T-helper 2 cell treated with Interferon-gamma antibody and Interleukin-4, amounts not matched to agents 5 μg/mL and 100 μg/mL, for 36 hours (primary cell): ENCODE measurements around the gene CFAP57.

Experiments used
- DNase-seq: peaks from one replicate; pipeline ENCODE4 v3.0.0; 2021; ENCODE audit warnings: low spot score
- H3K27ac Mint-ChIP-seq: one replicate; pipeline ENCODE4 v1.8.0; 2021; ENCODE audit warnings: mild to moderate bottlenecking, mixed read lengths
- H3K27me3 Mint-ChIP-seq: one replicate; pipeline ENCODE4 v1.8.0; 2021; ENCODE audit warnings: low read depth, mixed read lengths
- H3K36me3 Mint-ChIP-seq: one replicate; pipeline ENCODE4 v1.8.0; 2021; ENCODE audit warnings: low read depth, mixed read lengths
- H3K4me1 Mint-ChIP-seq: one replicate; pipeline ENCODE4 v1.8.0; 2021; ENCODE audit warnings: low read depth, mixed read lengths
- H3K4me3 Mint-ChIP-seq: one replicate; pipeline ENCODE4 v1.8.0; 2022; ENCODE audit warnings: mild to moderate bottlenecking, moderate library complexity, mixed read lengths
- H3K9me3 Mint-ChIP-seq: one replicate; pipeline ENCODE4 v1.8.0; 2021; ENCODE audit warnings: mixed read lengths

Gene CFAP57

GRCh38 chr1:43288058-43288784 is 116.1 kb downstream of the CFAP57 start:
- H3K4me1 Mint-ChIP-seq: no peaks in the 10 kb centered on the region
- H3K9me3 Mint-ChIP-seq: no peaks in the 10 kb centered on the region
- peaks cover 3% of the 10 kb centered on the region for H3K27me3 Mint-ChIP-seq
- H3K27ac Mint-ChIP-seq: no peak overlapping the region
- no peak for DNase-seq
- no peak overlapping the region for H3K4me3 Mint-ChIP-seq
- H3K36me3 Mint-ChIP-seq: no peaks in the 10 kb centered on the region

GRCh38 chr1:43288785-43289706 is 116.9 kb downstream of the CFAP57 start:
- no peak for DNase-seq
- Mint-ChIP-seq H3K36me3 (no peaks in the 10 kb centered on the region), H3K27me3 (peaks cover 3% of the 10 kb centered on the region), H3K9me3 (no peaks in the 10 kb centered on the region), H3K4me1 (no peaks in the 10 kb centered on the region), H3K4me3 (no peak overlapping the region), H3K27ac (no peak overlapping the region)

- H3K4me3 Mint-ChIP-seq: no peak overlapping the region
- H3K9me3 Mint-ChIP-seq: no peaks in the 10 kb centered on the region
- no peak overlapping the region for H3K27ac Mint-ChIP-seq
- DNase-seq: no peak
- H3K4me1 Mint-ChIP-seq: peaks cover 23% of the 10 kb centered on the region
- no peaks in the 10 kb centered on the region for H3K36me3 Mint-ChIP-seq
- H3K27me3 Mint-ChIP-seq: peaks cover 2% of the 10 kb centered on the region
These were observed 120.1 kb downstream of the CFAP57 start for GRCh38 chr1:43292216-43292615.

- Mint-ChIP-seq H3K4me1 (peaks cover 23% of the 10 kb centered on the region), H3K9me3 (no peaks in the 10 kb centered on the region), H3K27ac (no peak overlapping the region), H3K36me3 (no peaks in the 10 kb centered on the region), H3K4me3 (no peak overlapping the region), H3K27me3 (no peaks in the 10 kb centered on the region)
- no peak for DNase-seq
These were observed 120.5 kb downstream of the CFAP57 start for GRCh38 chr1:43292679-43293078.

- Mint-ChIP-seq H3K36me3 (no peaks in the 10 kb centered on the region), H3K4me3 (no peak overlapping the region), H3K27me3 (no peaks in the 10 kb centered on the region)
These were observed 121.0 kb downstream of the CFAP57 start for GRCh38 chr1:43293176-43293575.

GRCh38 chr1:43293896-43294760 is 122.0 kb downstream of the CFAP57 start:
- H3K9me3 Mint-ChIP-seq: no peaks in the 10 kb centered on the region
- H3K27me3 Mint-ChIP-seq: no peaks in the 10 kb centered on the region
- H3K36me3 Mint-ChIP-seq: no peaks in the 10 kb centered on the region
- H3K27ac Mint-ChIP-seq: peak overlapping the region; percentile 75
- no peak for DNase-seq
- H3K4me1 Mint-ChIP-seq: peaks cover 23% of the 10 kb centered on the region
- no peak overlapping the region for H3K4me3 Mint-ChIP-seq

More at GRCh38 chr1:43293176-43293575, 121.0 kb downstream of the CFAP57 start:
- no peaks in the 10 kb centered on the region for H3K9me3 Mint-ChIP-seq
- H3K27ac Mint-ChIP-seq: peak overlapping the region; percentile 22
- peaks cover 23% of the 10 kb centered on the region for H3K4me1 Mint-ChIP-seq
- no peak for DNase-seq

GRCh38 chr1:43294761-43295160 is 122.6 kb downstream of the CFAP57 start:
- H3K27me3 Mint-ChIP-seq: no peaks in the 10 kb centered on the region
- DNase-seq: no peak
- H3K4me1 Mint-ChIP-seq: peaks cover 23% of the 10 kb centered on the region
- H3K4me3 Mint-ChIP-seq: no peak overlapping the region
- no peaks in the 10 kb centered on the region for H3K36me3 Mint-ChIP-seq
- H3K9me3 Mint-ChIP-seq: no peaks in the 10 kb centered on the region
- H3K27ac Mint-ChIP-seq: peak overlapping the region; percentile 75

GRCh38 chr1:43296207-43296606 is 124.1 kb downstream of the CFAP57 start:
- no peaks in the 10 kb centered on the region for H3K9me3 Mint-ChIP-seq
- H3K4me1 Mint-ChIP-seq: peaks cover 23% of the 10 kb centered on the region
- peak overlapping the region; percentile 32 for H3K4me3 Mint-ChIP-seq
- no peaks in the 10 kb centered on the region for H3K36me3 Mint-ChIP-seq
- peak overlapping the region; percentile 80 for H3K27ac Mint-ChIP-seq
- DNase-seq: no peak
- no peaks in the 10 kb centered on the region for H3K27me3 Mint-ChIP-seq

- DNase-seq: no peak
- peaks cover 23% of the 10 kb centered on the region for H3K4me1 Mint-ChIP-seq
- no peaks in the 10 kb centered on the region for H3K36me3 Mint-ChIP-seq
- H3K27ac Mint-ChIP-seq: no peak overlapping the region
- H3K9me3 Mint-ChIP-seq: no peaks in the 10 kb centered on the region
- H3K4me3 Mint-ChIP-seq: no peak overlapping the region
- H3K27me3 Mint-ChIP-seq: no peaks in the 10 kb centered on the region
These were observed 125.9 kb downstream of the CFAP57 start for GRCh38 chr1:43298055-43298454.

- no peaks in the 10 kb centered on the region for H3K36me3 Mint-ChIP-seq
- peaks cover 23% of the 10 kb centered on the region for H3K4me1 Mint-ChIP-seq
- no peaks in the 10 kb centered on the region for H3K27me3 Mint-ChIP-seq
- H3K4me3 Mint-ChIP-seq: no peak overlapping the region
- no peaks in the 10 kb centered on the region for H3K9me3 Mint-ChIP-seq
- H3K27ac Mint-ChIP-seq: no peak overlapping the region
- no peak for DNase-seq
These were observed 127.0 kb downstream of the CFAP57 start for GRCh38 chr1:43299101-43299500.

- no peak for DNase-seq
- H3K36me3 Mint-ChIP-seq: no peaks in the 10 kb centered on the region
- peaks cover 14% of the 10 kb centered on the region for H3K4me1 Mint-ChIP-seq
- H3K4me3 Mint-ChIP-seq: no peak within 1 kb of the TSS
- no peaks in the 10 kb centered on the region for H3K9me3 Mint-ChIP-seq
- no peak within 1 kb of the TSS for H3K27ac Mint-ChIP-seq
- H3K27me3 Mint-ChIP-seq: no peaks in the 10 kb centered on the region
These were observed 128.4 kb downstream of the CFAP57 start, which contains the start of gene TIE1 for GRCh38 chr1:43300378-43301094. TIE1 (plus strand) TSS chr1:43300982; CDS start chr1:43301072, 90 bp downstream.

GRCh38 chr1:43302201-43302600 is 130.1 kb downstream of the CFAP57 start:
- no peaks in the 10 kb centered on the region for H3K36me3 Mint-ChIP-seq
- H3K27me3 Mint-ChIP-seq: no peaks in the 10 kb centered on the region
- no peak overlapping the region for H3K4me3 Mint-ChIP-seq
- no peak overlapping the region for H3K27ac Mint-ChIP-seq
- H3K9me3 Mint-ChIP-seq: no peaks in the 10 kb centered on the region
- H3K4me1 Mint-ChIP-seq: no peaks in the 10 kb centered on the region
- DNase-seq: no peak
